ENCODE measurements around the gene COL10A1. TPM values are rescaled to one million over a fixed set of nuclear protein-coding genes. Genes with fewer than 3 reads are reported as not detected.

COL10A1 gene
- total RNA-seq (not detected), polyA plus RNA-seq (not detected)

- no peak within 1 kb of the TSS for H3K4me3 Mint-ChIP-seq
- Histone ChIP-seq H3K9me3 (ENCODE audit: control insufficient read depth in 2 of 2, low read length in 2 of 2) (no peaks in the 10 kb centered on the region), H3K4me1 (ENCODE audit: control insufficient read depth, insufficient read depth, low read length, poor library complexity, severe bottlenecking) (peaks cover 6% of the 10 kb centered on the region), H3K27ac (ENCODE audit: insufficient read depth, low read length, poor library complexity, severe bottlenecking) (no peak within 1 kb of the TSS), H3K36me3 (ENCODE audit: control insufficient read depth, insufficient read depth, low read length) (peaks cover 2% of the 10 kb centered on the region), H3K4me3 (ENCODE audit: low read depth, low read length) (no peak within 1 kb of the TSS), H3K27me3 (ENCODE audit: control insufficient read depth, insufficient read depth, low read length) (no peaks in the 10 kb centered on the region)
- ATAC-seq (ENCODE audit: low read depth in 2 of 2) (no peak), DNase-seq (no peak)
- no peak within 1 kb of the TSS for H3K27ac Mint-ChIP-seq
- H3K27me3 Mint-ChIP-seq = no peaks in the 10 kb centered on the region
- peaks cover 19% of the 10 kb centered on the region for H3K36me3 Mint-ChIP-seq
- no peaks in the 10 kb centered on the region for H3K9me3 Mint-ChIP-seq
- peaks cover 9 to 24% (median 10%) of the 10 kb centered on the region in 4 donors for H3K4me1 Mint-ChIP-seq
These were observed at the start of gene COL10A1 for GRCh38 chr6:116126032-116126431. TSS of gene COL10A1 (minus strand) at chr6:116126132. CDS start at chr6:116125492, 640 bp downstream.

GRCh38 chr6:116175344-116175743, 49.4 kb upstream of the COL10A1 start:
- H3K4me1 Mint-ChIP-seq = peaks cover 0 to 2% (median 0%) of the 10 kb centered on the region in 4 donors
- H3K4me3 Mint-ChIP-seq = no peak overlapping the region
- Histone ChIP-seq H3K9me3 (ENCODE audit: control insufficient read depth in 2 of 2, low read length in 2 of 2) (peaks cover 7 to 11% of the 10 kb centered on the region in 2 experiments), H3K27me3 (ENCODE audit: control insufficient read depth, insufficient read depth, low read length) (no peaks in the 10 kb centered on the region), H3K4me3 (ENCODE audit: low read depth, low read length) (no peak overlapping the region), H3K4me1 (ENCODE audit: control insufficient read depth, insufficient read depth, low read length, poor library complexity, severe bottlenecking) (no peaks in the 10 kb centered on the region), H3K27ac (ENCODE audit: insufficient read depth, low read length, poor library complexity, severe bottlenecking) (no peak overlapping the region), H3K36me3 (ENCODE audit: control insufficient read depth, insufficient read depth, low read length) (peaks cover 9% of the 10 kb centered on the region)
- H3K9me3 Mint-ChIP-seq = peaks cover 2 to 19% (median 4%) of the 10 kb centered on the region in 7 donors
- ATAC-seq (ENCODE audit: low read depth in 2 of 2) (no peak), DNase-seq (no peak)
- no peak overlapping the region for H3K27ac Mint-ChIP-seq
- H3K36me3 Mint-ChIP-seq = peaks cover 38% of the 10 kb centered on the region
- no peaks in the 10 kb centered on the region for H3K27me3 Mint-ChIP-seq

- no peak overlapping the region for H3K27ac ChIP-seq (ENCODE audit: insufficient read depth, low read length, poor library complexity, severe bottlenecking)
- Mint-ChIP-seq H3K27me3 (no peaks in the 10 kb centered on the region), H3K36me3 (peaks cover 46% of the 10 kb centered on the region), H3K4me1 (peaks cover 0 to 11% (median under 1%) of the 10 kb centered on the region in 4 donors), H3K4me3 (no peak overlapping the region), H3K27ac (no peak overlapping the region), H3K9me3 (peaks cover 3 to 19% (median 4%) of the 10 kb centered on the region in 7 donors)
- no peaks in the 10 kb centered on the region for H3K27me3 ChIP-seq (ENCODE audit: control insufficient read depth, insufficient read depth, low read length)
- no peak overlapping the region for H3K4me3 ChIP-seq (ENCODE audit: low read depth, low read length)
- H3K4me1 ChIP-seq (ENCODE audit: control insufficient read depth, insufficient read depth, low read length, poor library complexity, severe bottlenecking) = no peaks in the 10 kb centered on the region
- H3K36me3 ChIP-seq (ENCODE audit: control insufficient read depth, insufficient read depth, low read length) = peaks cover 9% of the 10 kb centered on the region
- peaks cover 7 to 11% of the 10 kb centered on the region in 2 experiments for H3K9me3 ChIP-seq (ENCODE audit: control insufficient read depth in 2 of 2, low read length in 2 of 2)
- no peak for DNase-seq
- ATAC-seq (ENCODE audit: low read depth in 2 of 2) = no peak
These were observed 48.0 kb upstream of the COL10A1 start for GRCh38 chr6:116173928-116174327.

- H3K27ac Mint-ChIP-seq = no peak overlapping the region
- no peaks in the 10 kb centered on the region for H3K27me3 ChIP-seq (ENCODE audit: control insufficient read depth, insufficient read depth, low read length)
- ATAC-seq (ENCODE audit: low read depth in 2 of 2) = no peak
These were observed 44.6 kb upstream of the COL10A1 start for GRCh38 chr6:116170358-116171057.

GRCh38 chr6:116169880-116170279, 43.9 kb upstream of the COL10A1 start:
- DNase-seq = no peak
- Mint-ChIP-seq H3K9me3 (peaks cover 0 to 14% (median 8%) of the 10 kb centered on the region in 7 donors), H3K4me1 (peaks cover 0 to 11% (median 0%) of the 10 kb centered on the region in 4 donors), H3K27ac (no peak overlapping the region), H3K4me3 (no peak overlapping the region), H3K27me3 (no peaks in the 10 kb centered on the region), H3K36me3 (peaks cover 55% of the 10 kb centered on the region)
- no peaks in the 10 kb centered on the region for H3K4me1 ChIP-seq (ENCODE audit: control insufficient read depth, insufficient read depth, low read length, poor library complexity, severe bottlenecking)
- no peak overlapping the region for H3K4me3 ChIP-seq (ENCODE audit: low read depth, low read length)
- H3K9me3 ChIP-seq (ENCODE audit: control insufficient read depth in 2 of 2, low read length in 2 of 2) = peaks cover 0 to 5% of the 10 kb centered on the region in 2 experiments
- no peak overlapping the region for H3K27ac ChIP-seq (ENCODE audit: insufficient read depth, low read length, poor library complexity, severe bottlenecking)
- H3K27me3 ChIP-seq (ENCODE audit: control insufficient read depth, insufficient read depth, low read length) = no peaks in the 10 kb centered on the region
- ATAC-seq (ENCODE audit: low read depth in 2 of 2) = no peak
- H3K36me3 ChIP-seq (ENCODE audit: control insufficient read depth, insufficient read depth, low read length) = peaks cover 2% of the 10 kb centered on the region

More at GRCh38 chr6:116170358-116171057, 44.6 kb upstream of the COL10A1 start:
- peaks cover 0 to 16% (median 10%) of the 10 kb centered on the region in 7 donors for H3K9me3 Mint-ChIP-seq
- no peak overlapping the region for H3K4me3 ChIP-seq (ENCODE audit: low read depth, low read length)
- H3K36me3 ChIP-seq (ENCODE audit: control insufficient read depth, insufficient read depth, low read length) = peaks cover 5% of the 10 kb centered on the region
- no peak overlapping the region for H3K4me3 Mint-ChIP-seq
- no peak for DNase-seq
- H3K4me1 Mint-ChIP-seq = peaks cover 0 to 11% (median 0%) of the 10 kb centered on the region in 4 donors
- no peaks in the 10 kb centered on the region for H3K4me1 ChIP-seq (ENCODE audit: control insufficient read depth, insufficient read depth, low read length, poor library complexity, severe bottlenecking)
- peaks cover 5 to 11% of the 10 kb centered on the region in 2 experiments for H3K9me3 ChIP-seq (ENCODE audit: control insufficient read depth in 2 of 2, low read length in 2 of 2)
- H3K27ac ChIP-seq (ENCODE audit: insufficient read depth, low read length, poor library complexity, severe bottlenecking) = no peak overlapping the region
- H3K27me3 Mint-ChIP-seq = no peaks in the 10 kb centered on the region
- H3K36me3 Mint-ChIP-seq = peaks cover 55% of the 10 kb centered on the region

- no peak overlapping the region for H3K27ac Mint-ChIP-seq
- H3K27ac ChIP-seq (ENCODE audit: insufficient read depth, low read length, poor library complexity, severe bottlenecking) = no peak overlapping the region
- peaks cover 55% of the 10 kb centered on the region for H3K36me3 Mint-ChIP-seq
These were observed 42.2 kb upstream of the COL10A1 start for GRCh38 chr6:116168148-116168547.

GRCh38 chr6:116166369-116166768, 40.4 kb upstream of the COL10A1 start:
- Histone ChIP-seq H3K4me1 (ENCODE audit: control insufficient read depth, insufficient read depth, low read length, poor library complexity, severe bottlenecking) (no peaks in the 10 kb centered on the region), H3K27ac (ENCODE audit: insufficient read depth, low read length, poor library complexity, severe bottlenecking) (no peak overlapping the region), H3K9me3 (ENCODE audit: control insufficient read depth in 2 of 2, low read length in 2 of 2) (no peaks in the 10 kb centered on the region), H3K36me3 (ENCODE audit: control insufficient read depth, insufficient read depth, low read length) (no peaks in the 10 kb centered on the region), H3K27me3 (ENCODE audit: control insufficient read depth, insufficient read depth, low read length) (no peaks in the 10 kb centered on the region), H3K4me3 (ENCODE audit: low read depth, low read length) (no peak overlapping the region)
- Mint-ChIP-seq H3K9me3 (peaks cover 2 to 16% (median 11%) of the 10 kb centered on the region in 7 donors), H3K27me3 (no peaks in the 10 kb centered on the region), H3K36me3 (peaks cover 61% of the 10 kb centered on the region), H3K27ac (no peak overlapping the region), H3K4me1 (peaks cover 0 to 15% (median 8%) of the 10 kb centered on the region in 4 donors), H3K4me3 (no peak overlapping the region)
- ATAC-seq (ENCODE audit: low read depth in 2 of 2) = no peak
- DNase-seq = no peak

More at GRCh38 chr6:116168148-116168547, 42.2 kb upstream of the COL10A1 start:
- Mint-ChIP-seq H3K4me3 (peak overlapping the region in 1 of 4 donors; percentile 22), H3K9me3 (peaks cover 2 to 14% (median 11%) of the 10 kb centered on the region in 7 donors), H3K27me3 (no peaks in the 10 kb centered on the region), H3K4me1 (peaks cover 0 to 13% (median 4%) of the 10 kb centered on the region in 4 donors)
- ATAC-seq (ENCODE audit: low read depth in 2 of 2) = no peak
- Histone ChIP-seq H3K36me3 (ENCODE audit: control insufficient read depth, insufficient read depth, low read length) (no peaks in the 10 kb centered on the region), H3K27me3 (ENCODE audit: control insufficient read depth, insufficient read depth, low read length) (no peaks in the 10 kb centered on the region), H3K9me3 (ENCODE audit: control insufficient read depth in 2 of 2, low read length in 2 of 2) (no peaks in the 10 kb centered on the region), H3K4me3 (ENCODE audit: low read depth, low read length) (no peak overlapping the region), H3K4me1 (ENCODE audit: control insufficient read depth, insufficient read depth, low read length, poor library complexity, severe bottlenecking) (no peaks in the 10 kb centered on the region)
- DNase-seq = no peak

Measured in CD4-positive, CD25-positive, alpha-beta regulatory T cell (primary cell).